ENCODE results near the gene TRPM2. TPM values are rescaled to one million over a fixed set of nuclear protein-coding genes. Genes with fewer than 3 reads are reported as not detected.

Gene TRPM2
- total RNA-seq, 1 experiment from 2014 or later: 11.0 TPM

- H3K36me3 Mint-ChIP-seq (ENCODE audit: insufficient read depth, unreplicated experiment): peaks cover 6% of the 10 kb centered on the region
- no peaks in the 10 kb centered on the region for H3K4me1 Mint-ChIP-seq (ENCODE audit: insufficient read depth, unreplicated experiment)
- TF ChIP-seq CTCF (IDR thresholded peaks at IDR 0.05; ENCODE audit: unreplicated experiment): no peak
- intact Hi-C loops (cut with micrococcal nuclease): no loop called here
- peaks cover 34% of the 10 kb centered on the region for H3K27me3 Mint-ChIP-seq (ENCODE audit: insufficient read depth, unreplicated experiment)
- no TSS peak for BruUV-seq (replicated peaks)
- ChIA-PET POLR2A (no interaction called here), CTCF (no interaction called here)
- DNase-seq (ENCODE audit: unreplicated experiment): no peak
- H3K4me3 Mint-ChIP-seq (ENCODE audit: unreplicated experiment): no peak overlapping the region
- no peak overlapping the region for H3K27ac Mint-ChIP-seq (ENCODE audit: low read depth, unreplicated experiment)
- H3K9me3 Mint-ChIP-seq (ENCODE audit: unreplicated experiment): no peaks in the 10 kb centered on the region
Measured at GRCh38 chr21:44375761-44376241, 22.4 kb downstream of the TRPM2 start.

GRCh38 chr21:44376606-44377005, 23.2 kb downstream of the TRPM2 start:
- H3K4me1 Mint-ChIP-seq (ENCODE audit: insufficient read depth, unreplicated experiment): no peaks in the 10 kb centered on the region
- no peak for TF ChIP-seq CTCF (IDR thresholded peaks at IDR 0.05; ENCODE audit: unreplicated experiment)
- no TSS peak for BruUV-seq (replicated peaks)
- intact Hi-C loops (cut with micrococcal nuclease): no loop called here
- no peak overlapping the region for H3K27ac Mint-ChIP-seq (ENCODE audit: low read depth, unreplicated experiment)
- ChIA-PET POLR2A (no interaction called here), CTCF (interaction anchor here (0.8 kb wide), 1 partner anchor 12 kb away, joined by 4 read pairs; no protein-coding TSS in a partner anchor)
- H3K4me3 Mint-ChIP-seq (ENCODE audit: unreplicated experiment): no peak overlapping the region
- H3K36me3 Mint-ChIP-seq (ENCODE audit: insufficient read depth, unreplicated experiment): peaks cover 6% of the 10 kb centered on the region
- peaks cover 34% of the 10 kb centered on the region for H3K27me3 Mint-ChIP-seq (ENCODE audit: insufficient read depth, unreplicated experiment)
- no peak for DNase-seq (ENCODE audit: unreplicated experiment)
- peaks cover 1% of the 10 kb centered on the region for H3K9me3 Mint-ChIP-seq (ENCODE audit: unreplicated experiment)

GRCh38 chr21:44377201-44377921, 23.9 kb downstream of the TRPM2 start:
- Mint-ChIP-seq H3K9me3 (ENCODE audit: unreplicated experiment) (peaks cover 9% of the 10 kb centered on the region), H3K27ac (ENCODE audit: low read depth, unreplicated experiment) (no peak overlapping the region), H3K36me3 (ENCODE audit: insufficient read depth, unreplicated experiment) (peaks cover 6% of the 10 kb centered on the region), H3K4me3 (ENCODE audit: unreplicated experiment) (no peak overlapping the region), H3K4me1 (ENCODE audit: insufficient read depth, unreplicated experiment) (no peaks in the 10 kb centered on the region), H3K27me3 (ENCODE audit: insufficient read depth, unreplicated experiment) (peaks cover 34% of the 10 kb centered on the region)
- no peak for DNase-seq (ENCODE audit: unreplicated experiment)
- no TSS peak for BruUV-seq (replicated peaks)
- ChIA-PET CTCF (interaction anchor here (0.8 kb wide), 1 partner anchor 11 kb away, joined by 4 read pairs; no protein-coding TSS in a partner anchor), POLR2A (no interaction called here)
- intact Hi-C loops (cut with micrococcal nuclease): no loop called here
- TF ChIP-seq CTCF (IDR thresholded peaks at IDR 0.05; ENCODE audit: unreplicated experiment): peak; percentile 18

GRCh38 chr21:44377922-44378645, 24.7 kb downstream of the TRPM2 start:
- no peak overlapping the region for H3K4me3 Mint-ChIP-seq (ENCODE audit: unreplicated experiment)
- peaks cover 34% of the 10 kb centered on the region for H3K27me3 Mint-ChIP-seq (ENCODE audit: insufficient read depth, unreplicated experiment)
- H3K27ac Mint-ChIP-seq (ENCODE audit: low read depth, unreplicated experiment): no peak overlapping the region
- H3K9me3 Mint-ChIP-seq (ENCODE audit: unreplicated experiment): peaks cover 10% of the 10 kb centered on the region
- DNase-seq (ENCODE audit: unreplicated experiment): no peak
- H3K36me3 Mint-ChIP-seq (ENCODE audit: insufficient read depth, unreplicated experiment): peaks cover 6% of the 10 kb centered on the region
- BruUV-seq (replicated peaks): no TSS peak
- no peak for TF ChIP-seq CTCF (IDR thresholded peaks at IDR 0.05; ENCODE audit: unreplicated experiment)
- intact Hi-C loops (cut with micrococcal nuclease): no loop called here
- CTCF ChIA-PET: no interaction called here
- POLR2A ChIA-PET: no interaction called here
- H3K4me1 Mint-ChIP-seq (ENCODE audit: insufficient read depth, unreplicated experiment): no peaks in the 10 kb centered on the region

All from MCF 10A (cell line).